Dedifferentiated amniotic fluid mesenchymal stem cell (primary cell): Measurements from ENCODE around the gene ERC2.

Experiments used
- DNase-seq: peaks from one replicate; pipeline ENCODE4 v3.0.0-alpha.2; 2016; ENCODE audit errors: extremely low spot score

Gene ERC2

DNA sequence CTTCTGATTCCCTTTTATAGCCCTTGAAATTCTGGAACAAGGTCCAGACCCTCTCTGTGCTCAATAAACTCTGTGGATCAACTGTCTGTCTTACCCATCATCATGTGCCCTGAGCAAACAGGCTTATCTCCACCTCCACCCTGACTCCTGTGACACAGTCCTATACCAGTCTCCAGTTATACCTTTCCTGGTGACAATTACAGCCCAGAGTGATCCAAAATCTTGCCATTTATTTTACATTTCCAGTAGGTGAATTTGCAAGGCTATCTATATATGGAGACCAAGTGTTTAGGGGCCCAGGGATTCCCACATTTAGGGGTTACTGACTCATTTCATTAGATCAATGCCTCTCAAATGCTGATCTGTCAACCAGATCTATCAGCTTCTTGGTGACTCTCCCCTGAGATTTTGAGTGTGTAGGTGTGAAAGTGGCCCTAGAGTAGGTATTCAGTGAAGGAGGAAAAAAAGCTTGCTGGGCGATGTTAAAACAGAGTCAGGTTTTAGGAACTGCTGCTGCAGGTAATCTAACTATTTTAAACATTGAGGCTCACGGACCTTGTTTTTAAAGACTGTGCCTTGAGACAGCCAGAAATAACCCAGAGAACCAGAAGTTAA is 751.5 kb downstream of the ERC2 start:
- DNase-seq, result no peak

DNA sequence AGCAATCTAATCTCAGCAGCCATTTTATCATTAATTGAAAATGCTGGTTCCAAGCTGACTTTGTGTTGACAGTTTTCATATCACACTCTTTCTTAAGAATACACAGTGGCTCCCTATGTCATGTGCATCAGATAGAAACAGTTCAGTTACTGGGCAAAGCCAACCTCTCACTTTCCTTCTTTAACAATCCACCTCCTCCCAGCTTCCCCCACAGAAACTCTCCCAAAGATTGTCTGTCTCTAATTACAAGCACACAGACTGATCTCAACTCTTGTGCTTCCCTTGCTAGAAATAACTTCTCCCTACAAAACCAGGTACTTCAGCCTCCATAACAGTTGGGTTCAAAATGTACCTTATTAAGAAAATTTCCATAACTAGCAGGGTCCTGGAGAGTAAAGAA is 752.2 kb downstream of the ERC2 start:
- no peak for DNase-seq

DNA sequence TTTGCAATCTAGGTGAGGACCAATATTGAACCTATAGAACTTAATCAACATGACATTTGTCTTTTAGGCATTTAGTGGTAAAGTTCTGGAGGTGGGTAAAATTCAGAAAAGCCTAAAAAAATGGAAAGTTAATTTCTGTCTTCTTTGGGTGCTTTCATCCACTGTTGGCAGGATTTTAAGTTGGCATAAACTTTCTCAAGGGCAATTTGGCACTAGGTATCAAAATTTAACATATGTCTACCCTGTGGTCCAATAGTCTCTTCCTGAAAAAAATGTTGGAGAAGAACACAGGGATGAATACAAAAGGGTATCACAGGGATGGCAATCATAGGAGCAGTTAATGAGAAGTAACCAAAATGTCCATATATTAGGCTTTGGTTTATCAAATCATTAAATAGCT is 754.2 kb downstream of the ERC2 start:
- DNase-seq, result no peak

DNA sequence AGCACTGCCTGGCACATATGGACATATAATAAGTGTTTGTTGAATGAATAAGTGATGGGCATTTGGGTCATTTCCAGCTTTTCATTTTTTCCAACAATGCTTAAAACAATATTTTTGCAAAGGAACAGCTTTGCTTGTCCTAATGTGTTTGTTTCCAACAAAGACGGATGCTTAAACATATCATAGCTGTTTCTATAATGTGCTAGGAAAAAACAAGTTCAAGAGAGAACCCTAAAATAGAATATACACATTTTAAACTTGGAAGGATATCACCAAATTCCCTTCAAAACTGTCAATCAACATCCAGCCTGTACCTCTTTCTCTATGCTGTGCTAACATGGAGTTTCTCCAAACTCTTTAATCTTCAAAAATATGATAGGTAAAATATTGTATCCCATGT is 756.6 kb downstream of the ERC2 start:
- no peak for DNase-seq

DNA sequence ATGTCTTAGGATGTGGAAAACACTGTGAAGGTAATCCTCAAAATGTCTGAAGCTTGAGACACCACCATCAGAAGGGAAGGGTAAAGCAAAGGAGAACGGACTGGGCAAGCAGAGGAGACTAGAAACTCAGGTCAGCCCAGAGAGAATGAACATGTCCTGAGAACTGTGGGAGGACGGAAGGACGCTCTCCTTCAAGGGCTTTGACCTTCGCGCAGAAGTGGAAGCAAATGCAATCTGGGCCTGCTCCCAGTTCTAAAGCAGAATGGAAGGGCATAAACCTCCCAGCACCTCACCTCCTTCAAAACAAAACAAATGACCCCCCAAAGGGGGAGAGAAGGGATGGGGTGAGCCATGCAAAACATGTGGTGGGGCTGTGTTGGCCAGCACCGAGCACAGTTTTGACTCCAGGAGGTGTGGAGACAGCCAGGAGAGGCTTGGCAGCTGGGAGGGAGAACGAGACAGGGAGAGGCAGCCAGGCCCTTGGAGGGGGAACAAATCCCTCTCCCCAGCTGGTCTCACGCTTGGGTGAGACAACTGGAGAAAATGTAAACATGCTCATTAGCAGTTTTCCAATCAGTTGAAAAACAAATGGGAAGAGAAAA is 758.8 kb downstream of the ERC2 start:
- DNase-seq, result no peak

DNA sequence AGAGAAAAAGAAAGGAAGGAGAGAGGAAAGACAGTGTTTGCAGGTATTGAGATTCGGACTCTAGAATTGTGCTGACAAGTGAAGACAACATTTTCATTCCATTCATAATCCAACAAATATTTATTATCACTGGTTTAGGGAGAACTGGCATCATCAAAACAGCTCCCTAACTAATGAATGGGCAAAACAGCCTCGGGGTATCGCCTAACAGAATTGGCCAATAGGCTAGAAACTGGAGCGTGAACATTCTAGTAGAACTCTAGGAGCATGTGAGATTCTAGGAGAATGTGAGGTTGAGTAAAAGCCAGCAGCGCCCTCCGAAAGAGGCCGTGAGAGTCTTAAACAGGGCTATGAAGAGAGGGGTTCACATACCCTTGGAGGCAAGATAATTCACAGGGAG is 759.3 kb downstream of the ERC2 start:
- no peak for DNase-seq

DNA sequence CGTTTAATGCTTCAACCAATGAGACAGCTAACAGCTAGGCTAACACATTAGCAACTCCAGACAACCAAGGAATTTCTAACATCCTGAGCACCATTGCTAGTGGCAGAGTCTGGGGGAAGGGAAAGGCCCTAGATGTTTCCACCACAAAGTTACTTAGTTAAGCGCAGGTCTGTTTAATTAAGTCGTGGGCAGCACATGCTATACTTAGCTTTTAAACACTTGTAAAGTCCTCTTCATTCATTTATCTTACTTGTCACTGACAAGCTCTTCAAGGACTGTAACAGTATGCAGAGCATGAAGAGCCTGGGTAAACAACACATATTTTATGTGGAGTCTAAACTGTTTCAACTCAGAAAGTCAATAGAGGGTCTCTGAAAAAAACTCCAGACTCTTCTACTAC is 760.0 kb downstream of the ERC2 start:
- no peak for DNase-seq

DNA sequence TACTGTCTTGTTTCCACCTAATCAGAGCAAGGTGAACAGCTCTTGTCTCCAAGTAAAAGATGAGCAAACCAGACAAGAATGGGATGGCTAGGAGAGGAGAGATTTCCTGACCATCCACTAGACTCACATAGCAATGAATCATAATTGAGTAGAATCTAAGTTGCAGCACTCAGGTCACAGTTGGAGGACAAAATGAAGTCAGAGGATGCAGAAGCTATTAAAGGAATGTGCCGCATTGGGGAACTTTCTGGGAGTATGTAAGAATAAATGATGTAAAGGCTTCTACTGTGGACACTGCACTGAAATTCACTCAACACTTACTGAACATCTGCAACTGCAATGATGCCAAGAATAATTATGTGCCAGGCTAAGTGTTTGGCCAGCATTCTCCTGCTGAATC is 763.7 kb downstream of the ERC2 start:
- peak; percentile 64 for DNase-seq

DNA sequence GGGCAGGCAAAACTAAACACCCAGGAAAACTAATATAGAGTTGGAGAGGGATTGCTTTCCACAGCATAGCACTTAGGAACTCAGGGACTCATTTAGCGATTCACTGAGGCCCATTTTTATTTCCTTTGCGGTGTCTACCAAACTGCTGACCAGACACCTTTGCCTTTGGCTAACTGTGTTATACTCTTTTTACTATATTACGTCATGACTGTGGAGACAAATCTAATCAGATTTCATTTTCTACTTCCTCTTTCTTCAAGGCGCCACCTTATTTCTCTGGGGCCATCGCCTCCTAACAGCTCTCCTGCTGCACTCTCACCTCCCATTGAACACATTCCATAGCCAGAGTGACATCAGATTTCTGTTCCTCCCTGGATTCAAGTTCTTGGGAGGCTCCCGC is 765.4 kb downstream of the ERC2 start:
- DNase-seq, result no peak

DNA sequence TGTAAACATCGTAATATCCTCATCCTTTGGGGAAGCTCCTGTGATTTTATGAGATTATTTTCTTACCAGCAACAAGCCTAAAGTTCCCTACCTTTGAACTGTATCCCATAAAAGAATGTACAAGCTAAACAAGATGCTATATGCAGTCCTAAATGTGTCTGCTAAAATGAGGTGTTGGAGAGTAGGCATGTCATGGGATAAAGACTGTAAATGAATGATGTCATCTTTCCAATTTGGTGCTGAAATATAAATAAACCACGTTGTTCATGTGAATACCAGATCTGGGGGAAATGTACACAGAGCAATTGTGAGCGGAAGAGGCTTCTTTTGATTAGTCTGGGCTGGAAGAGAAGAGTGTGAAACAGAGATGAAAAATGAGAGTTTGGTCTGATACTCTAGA is 766.3 kb downstream of the ERC2 start:
- DNase-seq, result no peak

DNA sequence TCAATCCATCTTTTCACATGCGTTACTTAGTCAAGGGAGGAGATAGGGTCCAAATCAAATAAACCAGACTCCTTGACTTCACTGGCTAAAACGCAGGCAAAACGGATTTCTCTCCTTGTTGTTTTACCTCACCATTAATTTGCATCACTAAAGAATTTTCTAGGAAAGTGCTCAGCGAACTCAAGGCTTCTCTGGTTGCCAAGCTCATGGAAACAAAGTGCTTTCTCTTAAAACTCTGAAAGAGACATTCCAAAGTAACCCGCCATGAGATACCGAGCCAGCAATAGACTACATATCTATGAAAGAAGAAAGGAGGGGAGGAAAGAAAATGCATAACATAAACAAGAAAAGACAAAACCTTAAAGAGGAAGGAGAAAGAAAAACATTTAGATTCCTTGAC is 769.4 kb downstream of the ERC2 start:
- DNase-seq, result no peak

DNA sequence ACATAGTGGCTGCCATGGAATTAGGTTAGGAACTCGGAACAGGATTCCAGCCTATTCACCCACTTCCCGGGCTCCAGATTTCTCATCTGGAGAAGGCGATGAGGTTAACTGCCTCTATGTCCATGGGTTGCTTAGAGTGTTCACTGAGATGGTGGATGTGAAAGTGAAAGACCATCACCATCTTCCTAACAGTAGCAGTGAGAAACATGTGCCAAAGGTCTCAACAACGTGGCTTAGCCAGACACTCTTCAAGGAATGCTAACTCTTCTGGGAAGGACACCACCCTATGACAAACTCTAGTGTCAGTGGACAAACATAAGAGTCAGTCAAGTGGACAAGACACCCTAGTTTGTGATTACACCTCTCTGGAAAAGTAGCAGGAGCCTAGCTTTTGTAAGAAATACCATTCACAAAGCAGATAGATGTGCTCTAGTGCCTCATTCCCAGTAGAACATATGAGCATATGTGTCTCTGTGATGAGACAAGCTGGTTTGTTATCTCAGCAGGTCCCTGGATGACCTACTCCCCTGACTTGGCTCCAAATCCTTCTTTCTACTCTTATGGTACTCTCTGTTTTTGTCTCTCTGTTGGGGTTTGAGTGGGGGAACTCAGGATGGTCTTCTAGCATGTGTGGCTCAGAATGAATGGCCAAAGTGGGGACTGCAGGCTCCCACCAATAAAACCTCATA is 770.9 kb downstream of the ERC2 start:
- no peak for DNase-seq

DNA sequence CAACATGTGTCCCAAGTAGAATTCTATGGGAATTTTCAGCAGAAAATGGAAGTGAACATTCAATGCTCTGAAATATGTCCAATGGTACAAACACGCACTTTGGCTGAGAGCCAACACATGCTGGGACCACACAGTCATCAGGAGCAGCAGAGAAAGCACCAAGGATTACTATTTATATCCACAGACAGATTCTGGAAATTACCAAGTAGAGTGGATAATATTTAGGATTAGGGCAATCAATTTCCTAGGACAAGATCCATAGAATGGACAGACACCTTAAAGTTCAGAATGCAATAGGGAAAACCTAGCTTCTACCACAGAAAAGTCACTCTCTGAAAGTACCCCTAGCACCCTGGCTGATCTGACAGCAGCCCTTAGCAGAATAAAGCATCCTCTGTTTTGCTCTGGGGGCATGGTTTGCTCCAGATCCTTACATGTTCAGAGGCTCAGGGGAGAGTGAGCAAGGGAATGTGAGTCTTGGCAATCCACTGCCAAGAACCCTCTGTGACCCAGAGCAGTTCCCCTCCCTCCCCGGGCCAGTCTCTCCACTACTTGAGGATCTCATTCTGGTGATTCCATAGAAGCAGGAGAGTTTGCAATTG is 775.2 kb downstream of the ERC2 start:
- DNase-seq, result peak; percentile 20

DNA sequence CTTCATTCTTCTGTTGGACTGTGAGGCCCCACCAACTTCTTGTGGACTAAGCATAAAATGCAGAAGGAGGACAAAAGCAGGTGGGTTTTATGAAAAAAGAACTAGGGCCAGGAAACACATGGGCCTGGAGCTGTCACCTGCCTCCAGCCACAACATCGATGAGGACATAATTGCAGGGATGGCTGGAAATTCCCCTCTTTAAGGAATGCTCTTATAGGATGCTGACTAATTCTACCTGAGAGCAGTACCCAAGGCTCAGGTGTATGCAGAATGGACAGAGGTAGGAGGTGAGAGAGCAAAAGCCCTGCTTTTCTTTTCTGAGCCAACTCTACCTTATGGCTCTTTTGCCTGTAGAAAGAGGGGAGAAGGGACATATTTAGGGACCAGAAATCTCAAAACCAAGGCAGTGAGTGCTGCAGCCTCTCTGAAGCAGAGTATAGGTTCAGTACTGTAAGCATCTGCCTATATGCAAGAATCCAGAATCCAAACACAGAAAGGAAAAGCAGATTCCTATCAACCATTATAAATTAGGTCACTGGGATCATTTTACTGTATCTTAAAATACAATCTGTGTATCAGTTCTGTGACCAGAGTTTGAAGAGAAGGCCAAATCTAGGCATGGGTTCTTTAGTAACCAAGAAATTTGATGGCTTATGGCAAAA is 775.8 kb downstream of the ERC2 start:
- no peak for DNase-seq

DNA sequence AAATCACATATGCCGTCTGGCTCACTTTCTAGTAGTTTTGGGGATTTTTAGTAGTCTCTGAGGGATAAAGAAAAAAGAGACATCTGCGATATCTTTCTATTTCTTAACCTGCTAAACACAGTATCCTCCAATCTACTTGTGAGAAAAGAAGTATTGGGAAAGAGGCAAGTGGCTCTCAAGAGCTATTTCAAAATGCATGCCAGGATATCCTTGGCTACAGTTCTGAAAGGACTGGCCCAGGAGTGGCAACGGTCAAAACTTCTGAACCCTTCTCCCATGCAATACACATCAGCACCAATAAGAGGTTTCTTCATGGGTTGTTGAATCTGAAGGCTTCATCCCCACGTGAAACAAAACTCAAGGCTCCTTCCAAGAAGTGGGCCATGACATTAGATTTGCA is 777.1 kb downstream of the ERC2 start:
- no peak for DNase-seq

DNA sequence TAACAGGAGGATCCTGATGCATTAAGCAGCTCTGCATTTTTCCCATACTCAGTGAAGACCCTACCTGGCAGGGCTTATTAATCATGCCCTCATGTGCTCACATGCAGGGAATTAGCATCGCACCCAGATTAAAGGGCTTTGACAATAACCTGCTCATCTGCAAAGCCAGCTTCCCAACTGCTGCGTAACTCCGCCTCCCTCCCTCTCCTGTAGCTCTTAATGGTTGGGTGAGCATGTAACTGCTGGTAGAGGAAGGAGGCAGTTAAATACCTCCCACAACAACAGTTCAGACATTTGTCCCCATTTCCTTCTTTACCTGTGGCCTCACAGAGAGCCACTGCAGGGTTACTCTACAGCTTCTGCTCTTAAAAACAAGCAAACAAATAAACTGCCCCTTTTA is 777.5 kb downstream of the ERC2 start:
- no peak for DNase-seq

DNA sequence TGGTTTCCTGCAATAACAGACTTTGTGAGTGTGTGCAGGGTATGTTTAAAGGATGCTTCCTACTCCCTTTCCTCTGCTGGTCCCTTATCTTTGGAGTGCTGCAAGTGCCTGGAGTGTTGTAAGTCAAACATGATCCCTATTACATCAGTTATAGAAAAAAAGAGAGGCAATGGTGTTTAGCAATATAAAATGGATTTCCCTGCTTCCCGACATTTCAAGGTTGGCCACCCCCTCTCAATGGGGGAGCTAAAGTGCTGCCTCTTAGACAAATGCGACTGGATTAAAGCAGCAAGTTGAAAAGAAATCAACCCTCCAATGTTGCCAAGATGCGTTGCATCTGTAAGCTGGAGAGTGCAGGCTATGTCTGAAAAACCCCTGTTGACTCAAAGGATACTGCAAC is 778.1 kb downstream of the ERC2 start:
- DNase-seq, result no peak

DNA sequence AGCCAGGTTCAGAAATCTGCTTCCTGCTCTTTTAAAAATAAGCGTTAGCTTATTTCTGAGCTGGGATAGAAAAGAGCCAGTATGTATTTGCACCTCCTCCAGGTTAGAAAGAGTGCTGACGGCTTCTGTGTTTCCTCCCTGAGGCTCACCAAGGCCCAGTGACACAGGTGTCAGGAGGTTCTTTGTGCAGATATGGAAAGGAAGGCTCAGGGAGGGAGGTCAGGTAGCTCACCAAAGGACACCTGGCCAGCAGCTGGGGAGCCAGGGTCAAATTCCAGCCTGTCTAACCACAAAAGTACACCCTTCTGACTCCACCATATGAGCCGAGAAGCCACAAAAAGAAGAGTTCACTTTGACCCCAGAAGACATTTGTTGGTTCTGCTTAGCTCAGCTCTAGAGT is 780.1 kb downstream of the ERC2 start:
- no peak for DNase-seq

DNA sequence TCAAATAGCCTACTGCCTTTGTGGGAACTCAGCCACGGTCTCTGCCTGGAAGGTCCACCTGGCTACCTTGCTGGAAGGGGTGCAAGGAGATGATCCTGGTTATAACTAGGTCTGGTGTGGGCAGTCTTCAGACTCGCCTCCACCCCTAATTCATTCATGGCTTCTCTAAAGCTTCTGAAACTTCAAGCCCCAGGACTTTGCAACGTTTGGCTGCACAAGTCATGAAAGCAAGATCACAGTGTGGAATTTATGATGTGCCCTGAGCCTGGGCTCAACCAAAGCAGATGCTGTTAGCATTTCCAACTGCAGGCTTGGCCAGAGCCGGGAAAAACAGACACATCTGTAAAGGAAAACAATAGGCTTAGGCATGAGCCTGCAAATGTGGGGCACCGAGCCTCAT is 780.7 kb downstream of the ERC2 start:
- no peak for DNase-seq

DNA sequence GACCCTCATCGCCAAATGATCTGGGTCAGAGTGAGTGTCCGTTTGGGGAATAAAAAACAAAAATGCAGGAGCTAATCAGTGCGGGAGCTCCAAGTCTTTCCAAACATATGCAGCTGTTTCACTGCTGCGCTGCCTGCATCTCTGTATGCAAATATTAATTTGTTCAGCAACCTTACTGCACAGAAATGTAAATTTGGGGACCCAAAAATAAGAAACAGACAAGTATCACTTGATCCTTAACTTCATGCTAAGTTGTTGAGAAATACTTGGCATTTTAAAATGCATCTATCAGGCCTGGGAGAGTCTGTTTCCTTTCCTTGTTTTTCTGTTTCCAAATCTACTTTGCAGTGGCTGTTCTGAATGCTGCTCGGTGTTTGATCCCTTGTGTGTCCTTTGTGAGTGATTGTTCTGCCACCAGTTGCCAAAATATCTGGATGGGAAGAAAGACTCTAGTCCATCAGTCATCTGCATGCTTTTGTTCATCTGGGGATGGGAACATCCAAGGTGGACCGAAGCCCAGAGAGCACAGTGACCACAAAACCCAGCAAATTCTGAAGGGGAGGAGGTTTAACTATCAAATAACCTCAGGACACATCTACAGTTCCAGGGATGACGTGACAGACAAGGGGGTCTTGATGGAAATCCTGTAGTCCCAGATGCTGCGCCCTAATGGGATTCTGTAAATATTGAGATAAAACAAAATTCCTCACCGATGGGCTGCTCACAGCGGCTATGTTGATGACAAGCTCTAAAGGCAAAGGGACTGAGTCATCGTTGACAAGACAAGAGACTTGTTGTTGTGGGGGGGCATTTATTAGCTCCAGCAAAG is 781.6 kb downstream of the ERC2 start:
- DNase-seq, result no peak

DNA sequence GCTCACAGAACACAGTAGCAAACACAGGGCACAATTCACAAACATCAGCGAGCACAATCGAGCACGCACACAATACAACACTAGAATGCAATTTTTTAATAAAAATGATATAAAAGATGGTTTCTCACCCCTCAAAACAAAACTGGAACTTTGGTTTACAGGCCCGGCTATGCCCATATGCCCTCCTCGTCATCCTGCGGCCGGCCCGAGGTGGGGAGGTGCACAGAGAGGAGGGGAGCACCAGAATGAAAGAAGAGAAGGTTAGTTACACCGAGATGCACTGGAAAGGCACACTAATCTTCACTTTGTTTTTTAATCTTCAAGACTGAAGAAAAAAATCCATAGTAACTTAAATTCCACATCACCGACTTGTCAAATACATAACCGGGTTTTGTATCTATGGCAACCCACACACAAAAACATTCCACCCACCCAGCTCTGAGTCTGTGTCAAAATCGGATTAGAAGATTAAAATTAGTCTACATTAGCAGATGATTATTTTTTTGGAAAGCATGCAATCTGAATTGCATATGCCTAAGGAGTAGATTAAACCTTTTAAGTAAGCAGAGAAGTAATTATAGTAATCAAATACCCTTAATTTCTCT is 784.5 kb downstream of the ERC2 start:
- DNase-seq, result no peak
